Measurements from ENCODE around the gene TP53BP2. TPM values are rescaled to one million over a fixed set of nuclear protein-coding genes. Genes with fewer than 3 reads are reported as not detected.

The TP53BP2 gene
- total RNA-seq, 1 donor, result 32.7 TPM

GRCh38 chr1:223794136-223794880, 51.4 kb downstream of the TP53BP2 start:
- no peak overlapping the region for H3K4me3 ChIP-seq (ENCODE audit: low read depth, low read length)
- TF ChIP-seq CTCF (IDR thresholded peaks at IDR 0.05; ENCODE audit: insufficient read depth, low read length), result no peak
- no peak for DNase-seq (ENCODE audit: low read depth)

GRCh38 chr1:223793716-223794115, 52.0 kb downstream of the TP53BP2 start:
- no peak for DNase-seq (ENCODE audit: low read depth)
- no peak overlapping the region for H3K4me3 ChIP-seq (ENCODE audit: low read depth, low read length)
- TF ChIP-seq CTCF (IDR thresholded peaks at IDR 0.05; ENCODE audit: insufficient read depth, low read length), result no peak

- H3K4me3 ChIP-seq (ENCODE audit: low read depth, low read length), result no peak overlapping the region
- no peak for TF ChIP-seq CTCF (IDR thresholded peaks at IDR 0.05; ENCODE audit: insufficient read depth, low read length)
- no peak for DNase-seq (ENCODE audit: low read depth)
Measured at GRCh38 chr1:223792046-223792445, 53.7 kb downstream of the TP53BP2 start.

- no peak overlapping the region for H3K4me3 ChIP-seq (ENCODE audit: low read depth, low read length)
- no peak for DNase-seq (ENCODE audit: low read depth)
- TF ChIP-seq CTCF (IDR thresholded peaks at IDR 0.05; ENCODE audit: insufficient read depth, low read length), result no peak
Measured at GRCh38 chr1:223788746-223789415, 56.9 kb downstream of the TP53BP2 start.

GRCh38 chr1:223785808-223786207, 59.9 kb downstream of the TP53BP2 start:
- TF ChIP-seq CTCF (IDR thresholded peaks at IDR 0.05; ENCODE audit: insufficient read depth, low read length), result no peak
- H3K4me3 ChIP-seq (ENCODE audit: low read depth, low read length), result no peak overlapping the region
- DNase-seq (ENCODE audit: low read depth), result no peak

GRCh38 chr1:223784541-223784940, 61.2 kb downstream of the TP53BP2 start:
- no peak for DNase-seq (ENCODE audit: low read depth)
- no peak overlapping the region for H3K4me3 ChIP-seq (ENCODE audit: low read depth, low read length)
- TF ChIP-seq CTCF (IDR thresholded peaks at IDR 0.05; ENCODE audit: insufficient read depth, low read length), result no peak
